IPS-11a (cell line): Measurements from ENCODE around the gene VDR.

Experiments
- H3K4me3 ChIP-seq: one replicate; pipeline ENCODE4 v1.5.1; 2013; ENCODE audit warnings: low read depth, low read length, control low read depth

Gene VDR

DNA sequence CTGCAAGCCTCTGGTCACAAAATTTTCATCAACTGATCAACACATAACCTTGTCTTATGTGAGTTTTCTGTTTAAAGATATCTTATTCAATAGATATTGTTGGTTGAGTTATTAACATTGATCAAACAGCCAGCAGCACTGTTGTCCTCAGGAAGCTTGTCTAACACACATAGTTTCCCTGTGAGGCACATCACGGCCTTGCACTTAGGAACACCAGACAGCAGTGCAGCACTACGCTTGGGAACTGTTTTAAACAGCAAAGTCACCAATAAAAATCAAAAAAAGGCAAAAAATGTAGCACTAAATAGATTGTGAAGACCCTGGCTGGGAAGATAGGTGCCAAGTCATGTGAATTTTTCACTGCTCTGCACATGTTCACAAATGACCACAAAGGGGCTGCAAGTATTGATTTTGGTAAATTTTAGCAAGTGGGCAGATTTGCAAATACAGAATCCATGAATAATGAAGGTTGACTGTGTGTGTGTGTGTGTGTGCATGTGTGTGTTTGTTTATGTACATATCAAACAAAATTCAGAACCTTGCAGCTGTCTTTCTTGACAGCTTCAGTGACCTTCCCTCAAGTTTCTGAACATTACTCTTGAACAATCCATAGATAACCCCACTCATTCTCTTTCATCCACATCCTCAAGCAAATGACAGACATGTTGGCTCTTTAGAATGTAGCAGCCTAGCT is 28.9 kb downstream of the VDR start:
- H3K4me3 ChIP-seq, result no peak overlapping the region

GRCh38 chr12:47874316-47874715 is 30.5 kb downstream of the VDR start:
- no peak overlapping the region for H3K4me3 ChIP-seq

DNA sequence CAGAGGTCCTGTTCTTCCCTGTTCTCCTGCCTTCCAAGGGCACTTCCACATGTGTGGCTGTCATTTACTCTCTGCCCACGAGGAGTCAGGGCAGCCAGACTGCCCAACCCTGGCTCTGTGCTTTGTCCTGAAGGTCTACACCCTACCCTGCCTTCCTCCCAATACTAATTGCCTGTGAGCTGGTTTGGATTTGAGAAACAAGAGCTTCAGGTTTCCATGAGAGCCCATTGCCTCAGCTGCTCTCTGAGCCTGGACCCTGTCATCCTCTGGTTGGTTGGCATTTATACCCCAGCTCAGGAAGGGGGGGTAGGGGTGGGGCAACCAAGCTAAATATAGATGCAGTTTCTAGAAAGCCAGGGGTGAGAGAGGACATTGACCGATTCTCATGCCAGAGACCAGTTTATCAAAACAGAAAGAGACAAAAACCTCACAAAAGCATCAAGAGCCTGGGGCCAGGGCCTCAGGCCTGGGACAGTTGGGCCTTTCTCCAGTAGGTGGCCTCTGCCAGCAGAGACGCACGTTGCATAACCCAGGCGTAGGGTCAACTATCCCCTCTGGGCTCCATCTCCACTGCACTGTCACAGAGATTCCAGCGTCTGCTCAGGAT is 34.5 kb downstream of the VDR start:
- H3K4me3 ChIP-seq, result no peak overlapping the region

DNA sequence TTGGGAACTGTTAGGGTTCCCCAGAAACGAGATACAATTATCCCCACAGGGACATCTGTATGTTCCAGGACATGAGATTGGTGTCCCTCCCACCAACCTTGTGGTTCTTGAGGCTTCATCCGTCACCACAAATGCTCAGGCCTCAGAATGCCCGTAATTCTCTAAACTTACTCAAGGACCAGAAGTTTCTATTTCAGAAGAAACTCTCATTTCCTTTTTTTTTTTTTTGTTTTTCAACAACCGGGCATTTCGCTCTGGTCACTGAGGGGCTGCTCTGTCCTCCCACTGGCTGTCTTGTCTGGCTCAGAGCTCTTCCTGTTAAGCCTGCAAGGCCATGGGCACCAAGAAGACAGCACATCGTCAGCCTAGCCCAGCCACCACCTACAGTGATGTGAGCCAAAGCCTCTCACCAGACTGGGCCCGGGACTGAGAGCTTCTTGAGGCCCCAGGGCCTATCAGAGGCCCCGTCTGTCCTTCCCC is 36.2 kb downstream of the VDR start:
- H3K4me3 ChIP-seq, result no peak overlapping the region

GRCh38 chr12:47868041-47868440 is 36.8 kb downstream of the VDR start:
- no peak overlapping the region for H3K4me3 ChIP-seq

DNA sequence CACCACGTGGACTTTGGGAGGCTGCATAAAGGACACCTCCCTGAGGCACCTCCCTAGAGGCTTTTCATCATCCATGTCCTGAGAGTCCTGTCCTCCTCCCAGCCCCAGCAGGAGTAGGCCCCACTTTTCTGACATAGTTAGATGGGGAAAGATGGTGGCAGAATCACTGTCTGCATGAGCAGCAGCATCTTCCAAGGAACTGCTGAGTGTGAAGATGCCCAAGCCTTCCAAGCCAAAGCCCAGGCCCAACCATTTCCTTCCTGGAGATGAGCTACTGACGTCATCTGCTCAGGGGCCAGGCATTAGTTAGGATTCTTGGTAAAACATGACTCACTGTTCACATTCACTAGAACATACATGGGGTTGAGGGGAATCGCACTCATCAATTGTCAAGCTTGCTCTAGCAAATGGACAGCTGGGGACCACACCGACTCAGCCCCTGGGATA is 37.3 kb downstream of the VDR start:
- no peak overlapping the region for H3K4me3 ChIP-seq

DNA sequence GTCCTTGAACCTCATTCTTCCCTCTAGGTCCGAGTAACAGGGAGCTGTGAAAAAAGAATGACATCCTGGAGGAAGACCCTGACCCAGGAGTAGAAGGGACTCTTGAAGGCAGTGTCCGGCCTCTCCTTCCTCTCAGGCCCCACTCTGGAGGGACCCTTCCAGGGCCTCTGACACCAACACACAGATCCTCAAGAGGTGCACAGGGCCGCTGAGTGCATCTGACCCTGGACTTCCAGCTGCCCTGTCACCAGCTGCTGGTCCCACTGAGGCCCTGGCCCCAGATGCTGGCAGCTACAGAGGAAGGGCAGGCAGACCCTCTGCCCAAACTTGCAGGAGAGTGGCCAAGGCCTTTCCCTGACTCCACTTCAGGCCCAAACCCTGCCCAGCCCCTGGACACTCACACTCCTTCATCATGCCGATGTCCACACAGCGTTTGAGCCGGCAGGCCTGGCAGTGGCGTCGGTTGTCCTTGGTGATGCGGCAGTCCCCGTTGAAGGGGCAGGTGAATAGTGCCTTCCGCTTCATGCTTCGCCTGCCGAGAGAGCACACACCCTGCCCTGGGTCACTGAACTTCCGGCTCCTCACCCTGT is 40.1 kb downstream of the VDR start:
- H3K4me3 ChIP-seq, result no peak overlapping the region

DNA sequence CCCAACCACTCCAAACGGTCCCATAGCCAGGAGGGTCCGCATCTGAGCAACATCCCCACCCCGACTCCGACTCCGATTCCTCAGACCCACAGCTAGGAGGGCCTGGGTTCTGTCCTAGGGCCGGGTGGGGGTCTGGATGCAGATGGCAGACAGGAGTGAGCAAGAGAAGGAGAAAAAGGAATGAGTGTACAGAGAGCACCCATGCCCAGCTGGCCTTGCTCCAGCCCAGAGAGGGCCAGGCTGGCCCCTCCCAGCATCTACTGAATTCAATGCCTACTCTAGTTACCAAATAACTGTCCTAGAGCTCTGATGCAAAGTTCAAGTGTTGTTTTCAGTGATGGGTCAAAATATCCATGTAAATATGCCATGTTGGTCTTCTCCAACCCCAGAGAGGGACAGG is 40.8 kb downstream of the VDR start:
- H3K4me3 ChIP-seq, result no peak overlapping the region

GRCh38 chr12:47863467-47863866 is 41.3 kb downstream of the VDR start:
- no peak overlapping the region for H3K4me3 ChIP-seq

- no peak overlapping the region for H3K4me3 ChIP-seq
These were observed 41.9 kb downstream of the VDR start for GRCh38 chr12:47862881-47863280.

DNA sequence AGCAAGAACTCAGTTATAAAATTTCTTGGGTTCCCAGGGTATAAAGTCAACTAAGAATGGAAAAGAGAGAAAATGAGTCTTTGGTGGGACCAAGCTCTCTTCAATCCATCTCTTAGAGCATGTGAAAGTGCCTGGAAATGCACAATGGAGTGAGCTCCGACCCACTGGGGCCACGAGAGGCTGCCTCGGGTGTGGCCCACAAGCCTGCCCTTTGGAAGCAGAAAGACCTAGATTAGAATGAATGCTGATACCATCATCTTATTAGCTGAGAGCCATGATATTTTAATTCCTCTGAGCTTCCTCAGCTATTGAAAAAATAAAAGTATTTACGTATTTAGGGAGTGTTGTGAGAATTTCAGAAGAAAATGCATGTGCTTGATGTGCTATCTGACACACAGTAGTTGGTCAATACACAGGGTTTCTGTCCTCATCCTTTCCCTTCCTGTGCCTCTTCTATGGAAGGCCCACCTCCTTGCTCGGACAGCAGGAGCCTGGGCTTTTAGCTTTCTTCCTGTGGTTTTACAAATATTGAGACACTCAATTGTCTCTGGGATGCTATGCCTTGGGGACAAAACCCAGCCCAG is 42.5 kb downstream of the VDR start:
- H3K4me3 ChIP-seq, result no peak overlapping the region

DNA sequence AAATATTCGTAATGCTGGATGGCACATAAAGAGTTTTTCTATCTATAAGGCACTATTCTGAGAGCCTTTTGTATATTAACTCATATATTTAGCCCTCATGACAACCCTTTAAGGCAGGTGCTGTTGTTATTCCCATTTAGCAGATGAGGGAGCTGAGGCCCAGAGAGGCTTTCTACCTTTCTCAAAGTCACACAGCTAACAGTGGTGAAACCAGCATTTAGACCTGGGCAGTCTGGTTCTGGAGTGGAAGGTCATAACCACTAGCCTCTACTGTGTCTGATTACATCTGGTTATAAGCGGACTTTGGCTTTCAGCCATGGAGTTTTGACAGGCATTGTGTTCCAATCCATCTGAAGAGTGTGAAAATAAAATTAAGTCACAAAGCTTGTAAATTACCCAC is 43.9 kb downstream of the VDR start:
- H3K4me3 ChIP-seq, result no peak overlapping the region

GRCh38 chr12:47860279-47860841 is 44.4 kb downstream of the VDR start:
- no peak overlapping the region for H3K4me3 ChIP-seq

- no peak overlapping the region for H3K4me3 ChIP-seq
These were observed 46.1 kb downstream of the VDR start for GRCh38 chr12:47858511-47859266.

- no peak overlapping the region for H3K4me3 ChIP-seq
These were observed 47.8 kb downstream of the VDR start for GRCh38 chr12:47856721-47857575.

DNA sequence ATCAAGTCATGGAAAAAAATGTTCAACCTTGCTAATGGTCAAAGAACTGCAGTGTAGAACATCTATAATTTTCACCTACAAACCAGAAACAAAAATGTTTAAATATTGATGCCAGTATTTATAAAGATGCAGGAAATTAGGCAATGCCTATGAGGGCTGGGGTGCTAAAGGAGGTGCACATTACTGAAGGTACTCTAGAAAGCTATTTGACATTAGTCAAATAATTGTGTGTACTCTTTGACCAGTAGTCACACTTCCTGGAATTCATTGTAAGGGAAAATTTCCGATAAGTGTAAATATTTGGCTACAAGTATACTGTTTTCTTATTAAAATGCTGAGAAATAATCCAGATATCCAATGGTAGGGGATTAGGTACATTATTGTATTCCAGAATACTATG is 48.7 kb downstream of the VDR start:
- H3K4me3 ChIP-seq, result no peak overlapping the region

DNA sequence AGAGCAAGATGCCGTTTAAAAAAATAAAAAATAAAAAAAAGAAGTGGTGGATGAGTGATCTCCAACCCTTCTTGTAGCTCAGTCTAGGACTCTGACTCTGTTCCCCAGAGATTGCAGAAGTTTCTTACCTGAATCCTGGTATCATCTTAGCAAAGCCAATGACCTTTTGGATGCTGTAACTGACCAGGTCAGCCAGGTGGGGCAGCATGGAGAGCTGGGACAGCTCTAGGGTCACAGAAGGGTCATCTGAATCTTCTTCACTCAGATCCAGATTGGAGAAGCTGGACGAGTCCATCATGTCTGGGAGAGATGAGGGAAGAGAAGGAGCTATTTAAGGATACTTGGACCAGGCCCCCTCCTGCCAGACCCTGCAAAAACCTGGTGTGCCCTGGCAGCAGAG is 49.3 kb downstream of the VDR start:
- no peak overlapping the region for H3K4me3 ChIP-seq

- H3K4me3 ChIP-seq, result no peak overlapping the region
These were observed 50.3 kb downstream of the VDR start for GRCh38 chr12:47854531-47854930.

DNA sequence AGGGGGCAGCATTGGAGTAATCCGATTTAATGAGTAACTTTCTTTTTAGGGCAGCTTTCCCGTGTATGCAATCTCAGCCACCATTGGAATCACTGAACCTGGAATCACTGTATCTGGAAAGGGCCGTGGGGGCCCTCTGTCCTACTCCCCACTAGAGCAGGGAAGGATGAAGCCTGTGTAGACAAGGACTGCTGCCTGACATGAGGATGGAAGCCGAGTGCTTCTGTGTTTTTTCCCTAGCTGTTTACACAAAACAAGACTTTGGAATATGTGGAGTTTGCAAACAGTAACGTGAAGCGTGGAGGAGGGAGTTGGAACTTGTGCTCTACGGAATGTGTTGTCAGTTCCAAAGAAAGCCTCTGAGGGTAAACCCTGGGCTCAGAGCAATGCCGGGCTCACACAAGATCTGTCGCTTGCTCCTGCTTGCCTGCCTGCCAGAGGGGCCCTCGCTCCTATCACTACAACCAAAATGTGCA is 52.7 kb downstream of the VDR start:
- no peak overlapping the region for H3K4me3 ChIP-seq
